HepG2 (cell line): ENCODE data around the gene NUDT3. TPM values are rescaled to one million over a fixed set of nuclear protein-coding genes. Genes with fewer than 3 reads are reported as not detected.
A peak's percentile ranks its signal among the peaks of the same experiment; 100 is the strongest.

Experiments used
- EZH2 ChIP-seq: conservative IDR thresholded peaks from 2 replicates; pipeline ENCODE4 v1.6.1; 2012; ENCODE audit warnings: mild to moderate bottlenecking, low read depth, low read length, moderate library complexity
- HMGA1 ChIP-seq: sonication (generic); formaldehyde crosslinking; conservative IDR thresholded peaks from 2 replicates; pipeline ENCODE4 v1.4.0; 2020; ENCODE audit warnings: missing genetic modification reagents
- KAT2B ChIP-seq: fragments of 150-350 bp; IDR thresholded peaks from 2 replicates; pipeline ENCODE4 v1.6.1; 2014; ENCODE audit warnings: low read depth, low read length, borderline replicate concordance
- KDM6A ChIP-seq: IDR thresholded peaks from 2 replicates; pipeline ENCODE4 v1.6.1; 2016; ENCODE audit warnings: low read depth
- MBD4 ChIP-seq: IDR thresholded peaks from 2 replicates; pipeline ENCODE4 v1.6.1; 2012; ENCODE audit warnings: low read length, inconsistent platforms, borderline replicate concordance
- NFRKB ChIP-seq: fragments of 450-650 bp; IDR thresholded peaks from 2 replicates; pipeline ENCODE4 v1.6.1; 2017
- PHF5A ChIP-seq: IDR thresholded peaks from one replicate; pipeline ENCODE4 v1.6.1; 2018; ENCODE audit warnings: low read depth, missing genetic modification reagents; ENCODE audit not compliant: unreplicated experiment
- SMAD3 ChIP-seq: sonication (generic); formaldehyde crosslinking; IDR thresholded peaks from 2 replicates; pipeline ENCODE4 v1.4.0; 2020; ENCODE audit warnings: missing genetic modification reagents
- U2AF1 ChIP-seq: fragments of 200-400 bp; formaldehyde crosslinking; optimal IDR thresholded peaks from 2 replicates; pipeline ENCODE3; 2017; ENCODE audit warnings: mild to moderate bottlenecking, low read depth, low read length
- ZEB1 ChIP-seq: IDR thresholded peaks from 2 replicates; pipeline ENCODE4 v1.6.1; 2012; ENCODE audit warnings: mild to moderate bottlenecking, low read depth, inconsistent platforms; ENCODE audit not compliant: insufficient replicate concordance
- ZNF138 ChIP-seq: sonication (generic); formaldehyde crosslinking; IDR thresholded peaks from 2 replicates; pipeline ENCODE4 v1.5.0; 2020; ENCODE audit warnings: mild to moderate bottlenecking, low read depth, missing genetic modification reagents
- ZNF20 ChIP-seq: sonication (generic); formaldehyde crosslinking; IDR thresholded peaks from 2 replicates; pipeline ENCODE4 v1.4.0; 2020; ENCODE audit warnings: mild to moderate bottlenecking, moderate library complexity, missing genetic modification reagents
- ZNF510 ChIP-seq: sonication (generic); formaldehyde crosslinking; IDR thresholded peaks from 2 replicates; pipeline ENCODE4 v1.4.0; 2020; ENCODE audit warnings: low read depth, mild to moderate bottlenecking, missing genetic modification reagents
- ZNF569 ChIP-seq: sonication (generic); formaldehyde crosslinking; IDR thresholded peaks from 2 replicates; pipeline ENCODE4 v1.5.0; 2020; ENCODE audit warnings: mild to moderate bottlenecking, missing genetic modification reagents, moderate library complexity, borderline replicate concordance
- ZNF780A ChIP-seq: sonication (generic); formaldehyde crosslinking; IDR thresholded peaks from 2 replicates; pipeline ENCODE4 v1.8.0; 2022; ENCODE audit warnings: mild to moderate bottlenecking, missing genetic modification reagents, moderate library complexity
- ZSCAN29 ChIP-seq: sonication (generic); formaldehyde crosslinking; conservative IDR thresholded peaks from 2 replicates; pipeline ENCODE4 v1.4.0; 2020; ENCODE audit warnings: mild to moderate bottlenecking, missing genetic modification reagents
- polyA plus RNA-seq, 8 experiments: library from polyadenylated mRNA; depleted of rRNA in 3 of 8; stranded (reverse) in 7 of 8; unstranded in 1 of 8; fragments of >200 nt; fragmentation: Illumina TruSeq in 4 of 8; extraction: Trizol in 4 of 8; gene quantifications; 2 replicates each; pipeline versions ENCODE4 v1.2.1 to v1.2.3, GENCODE V29; 2011 to 2016; ENCODE audit warnings: low read depth in 4 of 8, missing spikeins in 1 of 8, mixed read lengths in 1 of 8; ENCODE audit not compliant: insufficient read depth in 1 of 8
- total RNA-seq, 5 experiments: library from RNA; depleted of rRNA; stranded (reverse); fragments of >200 nt; fragmentation: Illumina TruSeq; extraction: Trizol; gene quantifications; 2 replicates each; pipeline ENCODE4 v1.2.3, GENCODE V29; 2016; ENCODE audit warnings: low read depth in 1 of 5
- TF ChIP-seq, protein P1 (sequence below): IDR thresholded peaks from 2 replicates; pipeline ENCODE4 v1.6.1; 2016; ENCODE audit warnings: missing genetic modification reagents, missing compliant biosample characterization
- TF ChIP-seq, protein P2 (sequence below): sonication (generic); formaldehyde crosslinking; IDR thresholded peaks from 2 replicates; pipeline ENCODE4 v1.9.0; 2022; ENCODE audit warnings: missing genetic modification reagents, mild to moderate bottlenecking, borderline replicate concordance
- TF ChIP-seq, protein P3 (sequence below): sonication (generic); formaldehyde crosslinking; conservative IDR thresholded peaks from 2 replicates; pipeline ENCODE4 v1.5.0; 2020; ENCODE audit warnings: missing genetic modification reagents
- TF ChIP-seq, protein P4 (sequence below): sonication (generic); formaldehyde crosslinking; IDR thresholded peaks from 2 replicates; pipeline ENCODE4 v1.4.0; 2020; ENCODE audit warnings: missing genetic modification reagents, borderline replicate concordance
- TF ChIP-seq, protein P5 (sequence below): IDR thresholded peaks from 2 replicates; pipeline ENCODE4 v1.6.1; 2018; ENCODE audit warnings: missing genetic modification reagents, mild to moderate bottlenecking, missing compliant biosample characterization

Gene NUDT3
- total and polyA plus RNA-seq, 2 of the 13 experiments (the other 11 are each of a cell fraction or from before 2014, with no cell fraction given), result 20.2 to 20.6 TPM

DNA sequence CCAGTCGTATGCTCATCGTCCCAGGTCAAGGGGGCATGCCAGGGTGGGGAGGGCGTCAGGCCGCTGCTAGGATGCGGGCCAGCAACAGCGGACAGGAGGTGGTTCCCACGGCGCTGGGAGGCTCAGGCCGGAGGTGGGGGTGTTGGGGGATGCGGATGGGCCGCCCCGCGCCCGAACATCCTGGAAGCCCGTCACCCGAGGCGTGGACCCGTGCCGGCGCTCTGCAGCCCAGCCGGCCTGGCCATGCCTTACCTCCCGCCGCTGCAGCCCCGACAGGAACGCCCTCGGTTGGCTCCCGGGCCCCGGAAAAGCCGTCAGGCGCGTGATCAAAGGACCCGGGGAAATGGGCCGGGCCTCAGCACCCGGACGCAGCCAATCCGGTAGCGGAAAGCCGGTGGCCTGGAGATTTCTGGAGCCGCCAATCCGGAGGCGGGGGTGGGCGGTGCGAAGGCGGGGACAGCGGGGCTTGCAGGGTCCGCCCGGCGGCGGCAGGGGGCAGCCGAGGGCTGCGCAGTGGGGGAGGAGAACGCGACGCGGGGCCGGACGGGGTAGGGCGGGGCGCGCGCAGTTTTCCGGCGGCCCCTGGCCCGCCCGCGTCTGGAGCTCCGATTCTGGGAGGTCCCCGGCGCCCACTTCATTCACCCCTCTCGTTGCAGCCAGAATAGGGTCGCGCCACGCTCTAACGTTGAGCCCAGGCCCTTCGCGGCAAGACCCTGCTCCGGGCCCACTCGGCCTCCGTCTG, 143.6 kb downstream of the NUDT3 start, which contains the start of gene SMIM29 (continued):
- TF ChIP-seq, protein P1, sequence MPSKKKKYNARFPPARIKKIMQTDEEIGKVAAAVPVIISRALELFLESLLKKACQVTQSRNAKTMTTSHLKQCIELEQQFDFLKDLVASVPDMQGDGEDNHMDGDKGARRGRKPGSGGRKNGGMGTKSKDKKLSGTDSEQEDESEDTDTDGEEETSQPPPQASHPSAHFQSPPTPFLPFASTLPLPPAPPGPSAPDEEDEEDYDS (CRISPR knock-in tag), result peak; percentile 82
- no peak for TF ChIP-seq ZNF20
- TF ChIP-seq, protein P2, sequence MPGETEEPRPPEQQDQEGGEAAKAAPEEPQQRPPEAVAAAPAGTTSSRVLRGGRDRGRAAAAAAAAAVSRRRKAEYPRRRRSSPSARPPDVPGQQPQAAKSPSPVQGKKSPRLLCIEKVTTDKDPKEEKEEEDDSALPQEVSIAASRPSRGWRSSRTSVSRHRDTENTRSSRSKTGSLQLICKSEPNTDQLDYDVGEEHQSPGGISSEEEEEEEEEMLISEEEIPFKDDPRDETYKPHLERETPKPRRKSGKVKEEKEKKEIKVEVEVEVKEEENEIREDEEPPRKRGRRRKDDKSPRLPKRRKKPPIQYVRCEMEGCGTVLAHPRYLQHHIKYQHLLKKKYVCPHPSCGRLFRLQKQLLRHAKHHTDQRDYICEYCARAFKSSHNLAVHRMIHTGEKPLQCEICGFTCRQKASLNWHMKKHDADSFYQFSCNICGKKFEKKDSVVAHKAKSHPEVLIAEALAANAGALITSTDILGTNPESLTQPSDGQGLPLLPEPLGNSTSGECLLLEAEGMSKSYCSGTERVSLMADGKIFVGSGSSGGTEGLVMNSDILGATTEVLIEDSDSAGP (CRISPR knock-in tag), result peak; percentile 95; the same call in 1 of the 2 replicates
- peak; percentile 54; the same call in 1 of the 2 replicates for TF ChIP-seq SMAD3
- peak; percentile 79 for TF ChIP-seq U2AF1
- TF ChIP-seq EZH2, result no peak
- TF ChIP-seq MBD4, result no peak
- no peak for TF ChIP-seq KDM6A (CRISPR knock-in tag)
- TF ChIP-seq NFRKB, result no peak
- TF ChIP-seq ZEB1, result no peak
- TF ChIP-seq, protein P3, sequence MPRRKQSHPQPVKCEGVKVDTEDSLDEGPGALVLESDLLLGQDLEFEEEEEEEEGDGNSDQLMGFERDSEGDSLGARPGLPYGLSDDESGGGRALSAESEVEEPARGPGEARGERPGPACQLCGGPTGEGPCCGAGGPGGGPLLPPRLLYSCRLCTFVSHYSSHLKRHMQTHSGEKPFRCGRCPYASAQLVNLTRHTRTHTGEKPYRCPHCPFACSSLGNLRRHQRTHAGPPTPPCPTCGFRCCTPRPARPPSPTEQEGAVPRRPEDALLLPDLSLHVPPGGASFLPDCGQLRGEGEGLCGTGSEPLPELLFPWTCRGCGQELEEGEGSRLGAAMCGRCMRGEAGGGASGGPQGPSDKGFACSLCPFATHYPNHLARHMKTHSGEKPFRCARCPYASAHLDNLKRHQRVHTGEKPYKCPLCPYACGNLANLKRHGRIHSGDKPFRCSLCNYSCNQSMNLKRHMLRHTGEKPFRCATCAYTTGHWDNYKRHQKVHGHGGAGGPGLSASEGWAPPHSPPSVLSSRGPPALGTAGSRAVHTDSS (CRISPR knock-in tag), result no peak
- no peak for TF ChIP-seq PHF5A (CRISPR knock-in tag)
- no peak for TF ChIP-seq HMGA1
- no peak for TF ChIP-seq ZNF569 (CRISPR knock-in tag)
- no peak for TF ChIP-seq ZNF780A (CRISPR knock-in tag)
- no peak for TF ChIP-seq ZNF510 (CRISPR knock-in tag)
- 0 out of 2 replicates have a peak, but pooled peaks have one; percentile 53 for TF ChIP-seq ZSCAN29
- no peak for TF ChIP-seq ZNF138 (CRISPR knock-in tag)
- TF ChIP-seq, protein P4, sequence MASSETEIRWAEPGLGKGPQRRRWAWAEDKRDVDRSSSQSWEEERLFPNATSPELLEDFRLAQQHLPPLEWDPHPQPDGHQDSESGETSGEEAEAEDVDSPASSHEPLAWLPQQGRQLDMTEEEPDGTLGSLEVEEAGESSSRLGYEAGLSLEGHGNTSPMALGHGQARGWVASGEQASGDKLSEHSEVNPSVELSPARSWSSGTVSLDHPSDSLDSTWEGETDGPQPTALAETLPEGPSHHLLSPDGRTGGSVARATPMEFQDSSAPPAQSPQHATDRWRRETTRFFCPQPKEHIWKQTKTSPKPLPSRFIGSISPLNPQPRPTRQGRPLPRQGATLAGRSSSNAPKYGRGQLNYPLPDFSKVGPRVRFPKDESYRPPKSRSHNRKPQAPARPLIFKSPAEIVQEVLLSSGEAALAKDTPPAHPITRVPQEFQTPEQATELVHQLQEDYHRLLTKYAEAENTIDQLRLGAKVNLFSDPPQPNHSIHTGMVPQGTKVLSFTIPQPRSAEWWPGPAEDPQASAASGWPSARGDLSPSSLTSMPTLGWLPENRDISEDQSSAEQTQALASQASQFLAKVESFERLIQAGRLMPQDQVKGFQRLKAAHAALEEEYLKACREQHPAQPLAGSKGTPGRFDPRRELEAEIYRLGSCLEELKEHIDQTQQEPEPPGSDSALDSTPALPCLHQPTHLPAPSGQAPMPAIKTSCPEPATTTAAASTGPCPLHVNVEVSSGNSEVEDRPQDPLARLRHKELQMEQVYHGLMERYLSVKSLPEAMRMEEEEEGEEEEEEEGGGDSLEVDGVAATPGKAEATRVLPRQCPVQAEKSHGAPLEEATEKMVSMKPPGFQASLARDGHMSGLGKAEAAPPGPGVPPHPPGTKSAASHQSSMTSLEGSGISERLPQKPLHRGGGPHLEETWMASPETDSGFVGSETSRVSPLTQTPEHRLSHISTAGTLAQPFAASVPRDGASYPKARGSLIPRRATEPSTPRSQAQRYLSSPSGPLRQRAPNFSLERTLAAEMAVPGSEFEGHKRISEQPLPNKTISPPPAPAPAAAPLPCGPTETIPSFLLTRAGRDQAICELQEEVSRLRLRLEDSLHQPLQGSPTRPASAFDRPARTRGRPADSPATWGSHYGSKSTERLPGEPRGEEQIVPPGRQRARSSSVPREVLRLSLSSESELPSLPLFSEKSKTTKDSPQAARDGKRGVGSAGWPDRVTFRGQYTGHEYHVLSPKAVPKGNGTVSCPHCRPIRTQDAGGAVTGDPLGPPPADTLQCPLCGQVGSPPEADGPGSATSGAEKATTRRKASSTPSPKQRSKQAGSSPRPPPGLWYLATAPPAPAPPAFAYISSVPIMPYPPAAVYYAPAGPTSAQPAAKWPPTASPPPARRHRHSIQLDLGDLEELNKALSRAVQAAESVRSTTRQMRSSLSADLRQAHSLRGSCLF (CRISPR knock-in tag), result no peak
- TF ChIP-seq KAT2B, result no peak
- TF ChIP-seq, protein P5, sequence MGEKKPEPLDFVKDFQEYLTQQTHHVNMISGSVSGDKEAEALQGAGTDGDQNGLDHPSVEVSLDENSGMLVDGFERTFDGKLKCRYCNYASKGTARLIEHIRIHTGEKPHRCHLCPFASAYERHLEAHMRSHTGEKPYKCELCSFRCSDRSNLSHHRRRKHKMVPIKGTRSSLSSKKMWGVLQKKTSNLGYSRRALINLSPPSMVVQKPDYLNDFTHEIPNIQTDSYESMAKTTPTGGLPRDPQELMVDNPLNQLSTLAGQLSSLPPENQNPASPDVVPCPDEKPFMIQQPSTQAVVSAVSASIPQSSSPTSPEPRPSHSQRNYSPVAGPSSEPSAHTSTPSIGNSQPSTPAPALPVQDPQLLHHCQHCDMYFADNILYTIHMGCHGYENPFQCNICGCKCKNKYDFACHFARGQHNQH (CRISPR knock-in tag), result peak; percentile 86
